OCI-LY1 (cell line): Measurements from ENCODE around the gene EIF1AX.

ENCODE experiments used
- H2AFZ ChIP-seq: fragments of 200-600 bp; sonication (generic), shearing (Covaris generic); 2 replicates; pipeline ENCODE4 v1.6.0; 2014; ENCODE audit warnings: antibody characterized with exemption, mild to moderate bottlenecking, low read length
- H3F3A ChIP-seq: fragments of 200-600 bp; sonication (generic), shearing (Covaris generic); 2 replicates; pipeline ENCODE4 v1.6.0; 2014; ENCODE audit warnings: mild to moderate bottlenecking, antibody characterized with exemption, low read length, moderate library complexity; ENCODE audit not compliant: insufficient read depth
- H3K27ac ChIP-seq: fragments of 200-600 bp; sonication (generic); 2 replicates; pipeline ENCODE4 v1.5.1; 2014; ENCODE audit warnings: low read length, mixed run types, mild to moderate bottlenecking, low read depth; ENCODE audit not compliant: poor library complexity, severe bottlenecking
- H3K27me3 ChIP-seq: fragments of 200-600 bp; sonication (generic); 2 replicates; pipeline ENCODE4 v1.6.0; 2014; ENCODE audit warnings: antibody characterized with exemption, mild to moderate bottlenecking, low read length, moderate library complexity; ENCODE audit not compliant: insufficient read depth
- H3K36me3 ChIP-seq: fragments of 200-600 bp; sonication (generic); 2 replicates; pipeline ENCODE4 v1.6.1; 2014; ENCODE audit warnings: mild to moderate bottlenecking, antibody characterized with exemption, low read length, moderate library complexity, mixed read lengths; ENCODE audit not compliant: insufficient read depth
- H3K4me1 ChIP-seq: fragments of 200-600 bp; sonication (generic); 2 replicates; pipeline ENCODE4 v1.5.1; 2014; ENCODE audit warnings: mild to moderate bottlenecking, low read length, moderate library complexity; ENCODE audit not compliant: insufficient read depth, severe bottlenecking
- H3K4me2 ChIP-seq: fragments of 200-600 bp; sonication (generic), shearing (Covaris generic); 2 replicates; pipeline ENCODE4 v1.6.1; 2014; ENCODE audit warnings: low read length
- H3K4me3 ChIP-seq: fragments of 200-600 bp; sonication (generic); 2 replicates; pipeline ENCODE4 v1.5.1; 2014; ENCODE audit warnings: low read length, low read depth, mild to moderate bottlenecking, mixed read lengths; ENCODE audit not compliant: poor library complexity, severe bottlenecking
- H3K79me2 ChIP-seq: fragments of 200-600 bp; shearing (Covaris generic); 2 replicates; pipeline ENCODE4 v1.6.1; 2016; ENCODE audit warnings: mixed run types, low read length, mixed read lengths; ENCODE audit not compliant: insufficient read depth
- H3K9ac ChIP-seq: fragments of 200-600 bp; sonication (generic), shearing (Covaris generic); 2 replicates; pipeline ENCODE4 v1.6.1; 2014; ENCODE audit warnings: mild to moderate bottlenecking, low read length, mixed read lengths
- H3K9me2 ChIP-seq: fragments of 200-600 bp; sonication (generic), shearing (Covaris generic); 2 replicates; pipeline ENCODE4 v1.6.1; 2014; ENCODE audit warnings: low read depth, mild to moderate bottlenecking, low read length, mixed read lengths
- H3K9me3 ChIP-seq: fragments of 200-600 bp; shearing (Covaris generic); 2 replicates; pipeline ENCODE4 v1.6.1; 2014; ENCODE audit warnings: low read length, mixed read lengths
- H4K20me1 ChIP-seq: fragments of 200-600 bp; sonication (generic), shearing (Covaris generic); 2 replicates; pipeline ENCODE4 v1.6.0; 2016; ENCODE audit warnings: mild to moderate bottlenecking, low read length; ENCODE audit not compliant: insufficient read depth
- EZH2 ChIP-seq: fragments of 200-600 bp; sonication (generic), shearing (Covaris generic); IDR thresholded peaks from 2 replicates; pipeline ENCODE4 v1.8.0; 2017; ENCODE audit warnings: borderline replicate concordance, mixed run types, mild to moderate bottlenecking, antibody characterized with exemption, low read length, moderate library complexity, mixed read lengths
- TF ChIP-seq, protein P1 (sequence below): fragments of 200-600 bp; sonication (generic), shearing (Covaris generic); IDR thresholded peaks from 2 replicates; pipeline ENCODE4 v1.5.1; 2017; ENCODE audit warnings: mild to moderate bottlenecking, antibody characterized with exemption, low read length, moderate library complexity, mixed read lengths

The EIF1AX gene

DNA sequence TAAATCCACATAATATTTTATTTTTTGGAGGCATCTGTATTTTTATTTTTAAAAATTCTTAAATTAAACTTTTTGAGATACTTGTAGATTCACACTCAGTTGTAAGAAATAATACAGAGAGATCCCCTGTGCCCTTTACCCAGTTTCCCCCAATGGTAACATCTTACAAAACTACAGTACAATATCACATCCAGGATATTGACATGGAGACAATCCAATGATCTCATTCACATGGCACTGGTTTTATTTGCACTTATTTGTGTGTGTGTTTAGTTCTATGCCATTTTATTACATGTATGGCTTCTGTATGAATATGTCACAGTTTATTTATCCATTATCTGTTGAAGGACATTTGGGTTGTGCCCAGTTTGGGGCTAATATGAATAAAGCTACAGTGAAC is 35.5 kb upstream of the EIF1AX start:
- H3K9ac ChIP-seq, result no peak overlapping the region
- no peak overlapping the region for H3K4me2 ChIP-seq
- peaks cover 26% of the 10 kb centered on the region for H3K36me3 ChIP-seq
- H3K9me3 ChIP-seq, result no peaks in the 10 kb centered on the region
- H3K27ac ChIP-seq, result no peak overlapping the region
- H2AFZ ChIP-seq, result no peak overlapping the region
- H3F3A ChIP-seq, result no peaks in the 10 kb centered on the region
- H3K79me2 ChIP-seq, result no peaks in the 10 kb centered on the region
- no peaks in the 10 kb centered on the region for H3K4me1 ChIP-seq
- TF ChIP-seq EZH2, result no peak
- TF ChIP-seq, protein P1, sequence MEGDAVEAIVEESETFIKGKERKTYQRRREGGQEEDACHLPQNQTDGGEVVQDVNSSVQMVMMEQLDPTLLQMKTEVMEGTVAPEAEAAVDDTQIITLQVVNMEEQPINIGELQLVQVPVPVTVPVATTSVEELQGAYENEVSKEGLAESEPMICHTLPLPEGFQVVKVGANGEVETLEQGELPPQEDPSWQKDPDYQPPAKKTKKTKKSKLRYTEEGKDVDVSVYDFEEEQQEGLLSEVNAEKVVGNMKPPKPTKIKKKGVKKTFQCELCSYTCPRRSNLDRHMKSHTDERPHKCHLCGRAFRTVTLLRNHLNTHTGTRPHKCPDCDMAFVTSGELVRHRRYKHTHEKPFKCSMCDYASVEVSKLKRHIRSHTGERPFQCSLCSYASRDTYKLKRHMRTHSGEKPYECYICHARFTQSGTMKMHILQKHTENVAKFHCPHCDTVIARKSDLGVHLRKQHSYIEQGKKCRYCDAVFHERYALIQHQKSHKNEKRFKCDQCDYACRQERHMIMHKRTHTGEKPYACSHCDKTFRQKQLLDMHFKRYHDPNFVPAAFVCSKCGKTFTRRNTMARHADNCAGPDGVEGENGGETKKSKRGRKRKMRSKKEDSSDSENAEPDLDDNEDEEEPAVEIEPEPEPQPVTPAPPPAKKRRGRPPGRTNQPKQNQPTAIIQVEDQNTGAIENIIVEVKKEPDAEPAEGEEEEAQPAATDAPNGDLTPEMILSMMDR, result no peak
- H3K9me2 ChIP-seq, result no peaks in the 10 kb centered on the region
- H4K20me1 ChIP-seq, result no peaks in the 10 kb centered on the region
- H3K27me3 ChIP-seq, result no peaks in the 10 kb centered on the region
- H3K4me3 ChIP-seq, result no peak overlapping the region

DNA sequence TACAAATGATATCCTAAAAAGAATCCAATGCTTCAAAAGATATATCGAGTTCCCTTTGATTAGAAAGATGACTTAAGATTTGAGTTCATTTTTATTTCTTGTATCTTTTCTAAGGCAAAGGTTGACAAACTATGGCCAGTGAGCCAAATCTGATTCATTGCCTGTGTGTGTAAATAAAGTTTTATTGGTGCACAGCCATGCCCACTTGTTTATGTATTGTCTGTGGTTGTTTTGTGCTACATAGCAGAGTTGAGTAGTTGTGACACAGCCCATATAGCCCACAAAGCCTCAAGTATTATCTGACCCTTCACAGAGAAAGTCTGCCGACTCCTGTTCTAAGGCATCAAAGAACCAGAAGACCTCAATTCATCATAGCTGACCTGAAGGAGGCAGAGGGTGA is 32.2 kb upstream of the EIF1AX start:
- no peaks in the 10 kb centered on the region for H3K9me3 ChIP-seq
- no peaks in the 10 kb centered on the region for H3K4me1 ChIP-seq
- no peaks in the 10 kb centered on the region for H3K27me3 ChIP-seq
- no peaks in the 10 kb centered on the region for H4K20me1 ChIP-seq
- no peaks in the 10 kb centered on the region for H3K9me2 ChIP-seq
- no peak overlapping the region for H3K27ac ChIP-seq
- peaks cover 37% of the 10 kb centered on the region for H3K36me3 ChIP-seq
- no peak overlapping the region for H3K4me2 ChIP-seq
- H3F3A ChIP-seq, result no peaks in the 10 kb centered on the region
- no peak for TF ChIP-seq EZH2
- TF ChIP-seq, protein P1, result no peak
- H3K9ac ChIP-seq, result no peak overlapping the region
- no peaks in the 10 kb centered on the region for H3K79me2 ChIP-seq
- no peak overlapping the region for H2AFZ ChIP-seq
- H3K4me3 ChIP-seq, result no peak overlapping the region

DNA sequence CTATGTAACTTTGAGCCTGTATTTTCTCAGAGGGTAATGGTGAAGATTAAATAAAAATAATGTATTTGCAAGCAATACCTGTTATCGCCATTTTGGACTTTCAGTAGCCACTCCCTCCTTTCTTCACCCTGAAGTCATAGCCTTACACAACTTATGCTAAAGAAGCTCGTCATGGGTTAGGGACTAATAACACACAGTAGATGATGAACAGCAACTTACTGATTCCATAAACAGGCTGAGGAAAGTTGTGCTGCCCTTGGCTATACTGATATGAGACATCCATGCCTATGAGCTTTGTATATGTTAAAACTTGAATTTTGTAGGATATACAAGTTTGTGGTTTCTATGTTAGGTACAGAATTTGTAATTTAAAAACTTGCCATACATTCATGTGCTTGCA is 31.7 kb upstream of the EIF1AX start:
- no peak overlapping the region for H2AFZ ChIP-seq
- H3K9me2 ChIP-seq, result no peaks in the 10 kb centered on the region
- H3F3A ChIP-seq, result no peaks in the 10 kb centered on the region
- H3K4me1 ChIP-seq, result no peaks in the 10 kb centered on the region
- no peaks in the 10 kb centered on the region for H4K20me1 ChIP-seq
- no peaks in the 10 kb centered on the region for H3K27me3 ChIP-seq
- H3K9ac ChIP-seq, result no peak overlapping the region
- TF ChIP-seq, protein P1, result no peak
- no peak for TF ChIP-seq EZH2
- no peak overlapping the region for H3K4me3 ChIP-seq
- no peaks in the 10 kb centered on the region for H3K79me2 ChIP-seq
- H3K4me2 ChIP-seq, result no peak overlapping the region
- peaks cover 41% of the 10 kb centered on the region for H3K36me3 ChIP-seq
- H3K27ac ChIP-seq, result no peak overlapping the region
- no peaks in the 10 kb centered on the region for H3K9me3 ChIP-seq
